ENCODE data around the gene TRABD2A.

Gene TRABD2A

GRCh38 chr2:84849271-84849952 lies 31.5 kb downstream of the TRABD2A start:
- no peak for DNase-seq

GRCh38 chr2:84847326-84848050 lies 33.4 kb downstream of the TRABD2A start:
- DNase-seq, result peak; percentile 9 to 21

GRCh38 chr2:84846741-84847142 lies 34.1 kb downstream of the TRABD2A start:
- no peak for DNase-seq

- peak in 1 of 2 donors; percentile 6 for DNase-seq
These were observed 34.7 kb downstream of the TRABD2A start for GRCh38 chr2:84846041-84846663.

GRCh38 chr2:84844141-84844540 lies 36.7 kb downstream of the TRABD2A start:
- DNase-seq, result no peak

GRCh38 chr2:84841577-84841976 lies 39.3 kb downstream of the TRABD2A start:
- no peak for DNase-seq

- no peak for DNase-seq
These were observed 40.6 kb downstream of the TRABD2A start for GRCh38 chr2:84840306-84840705.

- no peak for DNase-seq
These were observed 41.0 kb downstream of the TRABD2A start for GRCh38 chr2:84839851-84840250.

GRCh38 chr2:84838434-84839145 lies 42.3 kb downstream of the TRABD2A start:
- DNase-seq, result no peak

- no peak for DNase-seq
These were observed 44.7 kb downstream of the TRABD2A start for GRCh38 chr2:84836215-84836614.

GRCh38 chr2:84833481-84834150 lies 47.3 kb downstream of the TRABD2A start:
- no peak for DNase-seq

- peak; percentile 80 to 88 for DNase-seq
These were observed 48.0 kb downstream of the TRABD2A start for GRCh38 chr2:84832772-84833461.

- DNase-seq, result no peak
These were observed 50.0 kb downstream of the TRABD2A start for GRCh38 chr2:84830758-84831500.

- DNase-seq, result peak; percentile 86 to 87
These were observed 50.8 kb downstream of the TRABD2A start for GRCh38 chr2:84830095-84830494.

GRCh38 chr2:84829693-84830092 lies 51.2 kb downstream of the TRABD2A start:
- DNase-seq, result no peak

- no peak for DNase-seq
These were observed 52.8 kb downstream of the TRABD2A start for GRCh38 chr2:84827978-84828575.

GRCh38 chr2:84823788-84824187 lies 57.1 kb downstream of the TRABD2A start:
- DNase-seq, result no peak

- DNase-seq, result no peak
These were observed 57.7 kb downstream of the TRABD2A start for GRCh38 chr2:84823229-84823628.

GRCh38 chr2:84821806-84822205 lies 59.1 kb downstream of the TRABD2A start:
- no peak for DNase-seq

- no peak for DNase-seq
These were observed 63.6 kb downstream of the TRABD2A start for GRCh38 chr2:84817239-84817655.
